Thyroid gland (tissue), 4 donors: Measurements from ENCODE around the gene RNF175.

Experiments used
- CTCF ChIP-seq, 6 experiments: fragments of 200-600 bp in 3 of 6; fragments of 450-650 bp in 3 of 6; sonication (generic) in 3 of 6; IDR thresholded peaks; one replicate each; pipeline ENCODE4 v1.5.1; 2016 to 2019; ENCODE audit warnings: antibody characterized with exemption in 6 of 6, mild to moderate bottlenecking in 2 of 6, inconsistent platforms in 1 of 6, moderate library complexity in 1 of 6
- POLR2A ChIP-seq, 2 donors: fragments of 450-650 bp; IDR thresholded peaks; one replicate each; pipeline ENCODE4 v1.6.1; 2017; ENCODE audit warnings: antibody characterized with exemption in 2 of 2, mild to moderate bottlenecking in 2 of 2, moderate library complexity in 1 of 2

DNA sequence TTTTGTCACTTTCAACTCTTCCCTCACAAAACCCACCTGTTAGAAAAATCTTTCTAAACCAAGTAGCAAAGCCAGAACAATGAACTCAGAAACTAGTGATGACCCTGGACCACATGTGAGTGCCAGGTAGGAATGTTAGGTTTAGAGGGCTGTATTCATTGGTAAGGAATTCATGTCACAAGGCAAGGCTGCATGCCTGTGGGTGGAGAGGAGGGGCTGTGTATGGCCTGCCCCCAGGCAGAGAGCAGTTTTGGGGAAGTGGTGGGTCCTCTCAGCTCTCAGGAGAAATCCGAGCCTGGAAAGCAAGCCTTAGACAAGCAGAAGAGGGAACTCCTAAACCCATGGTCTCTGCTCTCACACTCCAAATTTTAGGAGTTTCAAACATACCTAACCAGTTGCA is 2.4 kb downstream of the RNF175 start:
- no peak for TF ChIP-seq POLR2A (IDR thresholded peaks at IDR 0.05)
- TF ChIP-seq CTCF (IDR thresholded peaks at IDR 0.05): no peak
